SK-N-MC (cell line): ENCODE results near the gene IGFL1.
"Not testable (repeated sequence)": the region's sequence is repeated elsewhere in the genome, so short reads cannot be mapped to it uniquely, and the experiment has no call there.

Experiments used
- DNase-seq: peaks from one replicate; pipeline ENCODE4 v3.0.0-alpha.2; 2011; ENCODE audit warnings: low read depth, low spot score
- H3K27ac ChIP-seq: fragments of 200-600 bp; sonication (generic); 2 replicates; pipeline ENCODE4 v1.5.1; 2016; ENCODE audit warnings: mixed run types
- H3K36me3 ChIP-seq: fragments of 200-600 bp; sonication (generic); 2 replicates; pipeline ENCODE4 v1.6.1; 2017; ENCODE audit warnings: antibody characterized with exemption, low read length, mixed read lengths; ENCODE audit not compliant: insufficient read depth
- H3K4me3 ChIP-seq: fragments of 200-600 bp; sonication (generic); 2 replicates; pipeline ENCODE4 v1.5.1; 2016
- H3K9ac ChIP-seq: fragments of 200-600 bp; sonication (generic); 2 replicates; pipeline ENCODE4 v1.8.0; 2017; ENCODE audit warnings: mixed run types, mixed read lengths; ENCODE audit not compliant: insufficient read length
- H3K9me3 ChIP-seq: fragments of 200-600 bp; sonication (generic); 2 replicates; pipeline ENCODE4 v1.6.1; 2017; ENCODE audit warnings: low read depth, mild to moderate bottlenecking, antibody characterized with exemption, low read length, moderate library complexity, mixed read lengths
- EZH2 ChIP-seq: fragments of 200-600 bp; sonication (generic); IDR thresholded peaks from one replicate; pipeline ENCODE4 v1.6.1; 2017; ENCODE audit warnings: antibody characterized with exemption
- FOXP2 ChIP-seq: optimal IDR thresholded peaks from 2 replicates; pipeline ENCODE3; 2011; ENCODE audit warnings: mild to moderate bottlenecking, moderate library complexity; ENCODE audit not compliant: insufficient read depth; ENCODE audit errors: extremely low read length, control extremely low read depth
- POLR2AphosphoS5 ChIP-seq: IDR thresholded peaks from 2 replicates; pipeline ENCODE4 v1.6.1; 2012; ENCODE audit warnings: mild to moderate bottlenecking, low read depth, low read length, borderline replicate concordance

The IGFL1 gene

GRCh38 chr19:46226438-46226973, 3.0 kb upstream of the IGFL1 start:
- Histone ChIP-seq H3K9ac (no peak overlapping the region), H3K36me3 (no peaks in the 10 kb centered on the region), H3K4me3 (no peak overlapping the region), H3K9me3 (no peaks in the 10 kb centered on the region), H3K27ac (no peak overlapping the region)
- DNase-seq: no peak
- TF ChIP-seq POLR2AphosphoS5 (no peak), EZH2 (no peak), FOXP2 (no peak)

GRCh38 chr19:46232029-46232428, 2.5 kb downstream of the IGFL1 start:
- H3K9me3 ChIP-seq: no peaks in the 10 kb centered on the region
- no peak overlapping the region for H3K27ac ChIP-seq
- H3K36me3 ChIP-seq: no peaks in the 10 kb centered on the region
- no peak overlapping the region for H3K9ac ChIP-seq
- no peak for TF ChIP-seq FOXP2
- no peak for TF ChIP-seq EZH2
- no peak for TF ChIP-seq POLR2AphosphoS5
- DNase-seq: no peak
- no peak overlapping the region for H3K4me3 ChIP-seq

- H3K9ac ChIP-seq: no peak overlapping the region
- DNase-seq: no peak
- no peak for TF ChIP-seq FOXP2
- no peak for TF ChIP-seq EZH2
- no peak for TF ChIP-seq POLR2AphosphoS5
- no peaks in the 10 kb centered on the region for H3K9me3 ChIP-seq
- no peak overlapping the region for H3K4me3 ChIP-seq
- no peaks in the 10 kb centered on the region for H3K36me3 ChIP-seq
- H3K27ac ChIP-seq: no peak overlapping the region
Observed at GRCh38 chr19:46232468-46232867, 2.9 kb downstream of the IGFL1 start.

GRCh38 chr19:46232938-46233621, 3.5 kb downstream of the IGFL1 start:
- DNase-seq: no peak
- H3K9ac ChIP-seq: no peak overlapping the region
- no peak for TF ChIP-seq POLR2AphosphoS5
- no peak for TF ChIP-seq EZH2
- TF ChIP-seq FOXP2: no peak
- H3K27ac ChIP-seq: no peak overlapping the region
- no peaks in the 10 kb centered on the region for H3K9me3 ChIP-seq
- H3K36me3 ChIP-seq: no peaks in the 10 kb centered on the region
- no peak overlapping the region for H3K4me3 ChIP-seq

- not testable (repeated sequence) for DNase-seq, H3K9ac ChIP-seq, H3K9me3 ChIP-seq, H3K4me3 ChIP-seq, H3K36me3 ChIP-seq, H3K27ac ChIP-seq
Observed at GRCh38 chr19:46233871-46234270, 4.3 kb downstream of the IGFL1 start.

GRCh38 chr19:46238141-46238540, 8.6 kb downstream of the IGFL1 start:
- not testable (repeated sequence) for H3K9ac ChIP-seq, H3K9me3 ChIP-seq

GRCh38 chr19:46239193-46240024, 9.9 kb downstream of the IGFL1 start:
- H3K9ac ChIP-seq: no peak overlapping the region
- no peak for DNase-seq
- H3K27ac ChIP-seq: no peak overlapping the region
- no peak overlapping the region for H3K4me3 ChIP-seq
- no peaks in the 10 kb centered on the region for H3K9me3 ChIP-seq
- no peaks in the 10 kb centered on the region for H3K36me3 ChIP-seq
- TF ChIP-seq EZH2: no peak
- no peak for TF ChIP-seq FOXP2
- TF ChIP-seq POLR2AphosphoS5: no peak

More at GRCh38 chr19:46238141-46238540, 8.6 kb downstream of the IGFL1 start:
- not testable (repeated sequence) for DNase-seq, H3K36me3 ChIP-seq, H3K4me3 ChIP-seq, H3K27ac ChIP-seq

GRCh38 chr19:46240693-46241092, 11.2 kb downstream of the IGFL1 start:
- Histone ChIP-seq H3K9ac (no peak overlapping the region), H3K27ac (no peak overlapping the region), H3K4me3 (no peak overlapping the region), H3K36me3 (no peaks in the 10 kb centered on the region), H3K9me3 (no peaks in the 10 kb centered on the region)
- DNase-seq: no peak
- no peak for TF ChIP-seq EZH2
- no peak for TF ChIP-seq FOXP2
- no peak for TF ChIP-seq POLR2AphosphoS5

GRCh38 chr19:46241626-46242025, 12.1 kb downstream of the IGFL1 start:
- no peak overlapping the region for H3K9ac ChIP-seq
- TF ChIP-seq FOXP2 (no peak), EZH2 (no peak), POLR2AphosphoS5 (no peak)
- DNase-seq: no peak
- H3K36me3 ChIP-seq: no peaks in the 10 kb centered on the region
- H3K27ac ChIP-seq: no peak overlapping the region
- H3K4me3 ChIP-seq: no peak overlapping the region
- H3K9me3 ChIP-seq: no peaks in the 10 kb centered on the region

GRCh38 chr19:46243081-46243654, 13.6 kb downstream of the IGFL1 start:
- not testable (repeated sequence) for H3K9ac ChIP-seq, H3K36me3 ChIP-seq, DNase-seq, H3K9me3 ChIP-seq, H3K27ac ChIP-seq, H3K4me3 ChIP-seq
